HG03571 (cell line): ENCODE measurements around the gene MAEA.
"Not testable (repeated sequence)": the region's sequence is repeated elsewhere in the genome, so short reads cannot be mapped to it uniquely, and the experiment has no call there.

Experiments used
- ATAC-seq: cut with Tn5 transposase; IDR thresholded peaks from one replicate; pipeline ENCODE4 v1.9.1; 2021; ENCODE audit not compliant: unreplicated experiment

Gene MAEA

DNA sequence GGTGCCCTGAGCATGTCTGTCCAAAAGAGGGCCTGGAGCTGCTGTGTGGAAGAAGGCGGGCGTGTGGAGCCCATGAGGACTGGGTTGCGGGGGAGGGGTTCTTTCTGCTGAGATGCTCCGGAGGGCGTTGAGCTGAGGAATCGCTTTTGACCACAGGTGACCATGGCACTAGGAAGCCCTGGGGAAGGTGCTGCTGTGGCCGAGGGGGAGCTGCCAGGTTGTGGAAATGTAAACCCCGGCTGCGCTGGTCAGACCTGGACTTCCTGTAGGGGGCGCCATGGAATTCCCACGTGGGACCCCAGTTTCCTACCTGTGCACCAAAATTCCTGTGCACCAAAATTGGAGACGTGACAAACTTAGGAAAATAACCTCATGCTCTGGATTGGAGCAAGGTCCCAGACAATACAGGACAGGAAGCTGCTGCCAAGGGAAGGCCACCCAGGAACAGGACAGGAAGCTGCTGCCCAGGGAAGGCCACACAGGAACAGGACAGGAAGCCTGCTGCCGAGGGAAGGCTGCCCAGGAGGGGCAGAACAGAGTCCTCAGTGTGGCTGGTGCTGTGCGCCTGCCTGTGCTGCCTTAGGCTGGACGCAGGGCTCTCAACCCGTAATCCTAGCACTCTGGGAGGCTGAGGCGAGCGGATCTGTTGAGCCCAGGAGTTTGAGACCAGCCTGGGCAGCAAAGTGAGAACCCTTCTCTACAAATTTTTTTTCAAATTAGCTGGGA is 29.0 kb downstream of the MAEA start:
- ATAC-seq: no peak

DNA sequence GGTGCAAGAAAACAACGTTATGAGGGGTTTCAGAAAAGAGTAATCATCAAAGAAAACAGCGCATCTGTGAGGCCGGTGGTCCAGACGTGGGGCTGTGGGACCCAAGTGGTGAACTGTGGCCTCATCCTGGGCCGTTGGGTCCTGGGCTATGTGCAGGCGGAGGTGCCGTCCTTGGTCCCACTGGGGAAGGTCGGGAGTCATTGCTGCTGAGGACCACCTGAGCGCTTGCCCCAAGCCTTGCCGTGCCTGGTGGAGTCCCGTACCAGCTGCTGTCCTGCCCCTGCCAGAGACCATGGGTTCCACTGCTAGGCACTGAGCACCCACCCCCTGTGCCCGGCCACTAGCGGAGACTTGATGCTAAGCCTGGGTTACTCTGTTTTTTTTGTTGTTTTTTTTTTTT is 31.8 kb downstream of the MAEA start:
- ATAC-seq: no peak

DNA sequence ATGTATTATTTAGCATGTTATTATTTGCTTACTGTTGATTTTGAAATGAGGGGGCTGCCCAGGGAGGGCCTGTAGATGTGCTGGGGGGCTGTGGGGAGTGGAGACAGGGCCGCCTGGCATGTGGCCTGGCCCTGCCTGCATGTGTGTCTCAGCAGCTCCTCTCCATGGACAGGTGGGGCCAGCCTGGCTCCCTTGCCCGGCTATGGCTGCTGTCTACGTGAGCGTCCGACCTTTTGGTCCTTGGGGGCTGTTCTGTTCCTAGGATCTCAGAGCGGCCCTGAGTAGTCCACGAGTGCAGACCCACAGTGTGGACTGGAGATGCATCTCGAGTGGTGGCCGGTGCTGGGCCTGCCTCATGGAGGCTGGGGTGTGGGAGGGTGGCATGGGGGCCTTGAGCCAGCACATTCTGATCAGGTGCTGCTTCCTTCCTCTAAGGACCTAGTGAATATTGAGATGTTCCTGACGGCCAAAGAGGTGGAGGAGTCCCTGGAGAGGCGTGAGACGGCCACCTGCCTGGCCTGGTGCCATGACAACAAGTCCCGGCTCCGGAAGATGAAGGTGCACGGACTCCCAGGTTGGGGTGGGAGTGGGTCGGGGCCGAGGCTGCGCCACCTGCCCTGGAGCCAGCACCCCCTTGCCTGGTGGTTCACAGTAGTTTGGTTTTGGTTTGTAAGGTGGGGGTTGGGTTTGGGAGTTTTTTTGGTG is 32.4 kb downstream of the MAEA start:
- no peak for ATAC-seq

GRCh38 chr4:1323280-1323634 is 33.6 kb downstream of the MAEA start:
- ATAC-seq: no peak

DNA sequence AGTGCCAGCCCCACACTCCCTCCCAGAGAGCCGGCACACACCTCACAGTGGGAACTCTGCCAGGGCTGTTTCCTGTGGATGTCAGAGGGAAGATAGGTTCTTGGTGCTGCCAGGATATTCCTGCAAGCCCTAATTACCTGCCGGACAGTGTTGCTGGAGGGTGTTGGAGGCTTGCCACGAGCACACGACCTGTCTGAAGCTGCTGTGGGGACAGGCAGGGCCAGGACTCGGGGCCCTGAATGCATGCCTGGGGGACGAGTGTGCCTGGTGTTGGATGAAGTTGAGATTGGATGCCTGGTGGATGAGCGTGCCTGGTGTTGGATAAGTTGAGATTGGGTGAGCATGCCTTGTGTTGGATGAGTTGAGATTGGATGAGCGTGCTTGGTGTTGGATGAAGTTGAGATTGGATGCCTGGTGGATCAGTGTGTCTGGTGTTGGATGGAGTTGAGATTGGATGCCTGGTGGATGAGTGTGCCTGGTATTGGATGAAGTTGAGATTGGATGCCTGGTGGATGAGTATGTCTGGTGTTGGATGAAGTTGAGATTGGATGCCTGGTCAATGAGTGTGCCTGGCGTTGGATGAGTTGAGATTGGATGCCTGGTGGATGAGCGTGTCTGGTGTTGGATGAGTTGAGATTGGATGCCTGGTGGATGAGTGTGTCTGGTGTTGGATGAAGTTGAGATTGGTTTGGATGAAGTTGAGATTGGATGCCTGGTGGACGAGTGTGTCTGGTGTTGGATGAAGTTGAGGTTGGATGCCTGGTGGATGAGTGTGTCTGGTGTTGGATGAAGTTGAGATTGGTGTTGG is 34.1 kb downstream of the MAEA start:
- ATAC-seq: no peak

DNA sequence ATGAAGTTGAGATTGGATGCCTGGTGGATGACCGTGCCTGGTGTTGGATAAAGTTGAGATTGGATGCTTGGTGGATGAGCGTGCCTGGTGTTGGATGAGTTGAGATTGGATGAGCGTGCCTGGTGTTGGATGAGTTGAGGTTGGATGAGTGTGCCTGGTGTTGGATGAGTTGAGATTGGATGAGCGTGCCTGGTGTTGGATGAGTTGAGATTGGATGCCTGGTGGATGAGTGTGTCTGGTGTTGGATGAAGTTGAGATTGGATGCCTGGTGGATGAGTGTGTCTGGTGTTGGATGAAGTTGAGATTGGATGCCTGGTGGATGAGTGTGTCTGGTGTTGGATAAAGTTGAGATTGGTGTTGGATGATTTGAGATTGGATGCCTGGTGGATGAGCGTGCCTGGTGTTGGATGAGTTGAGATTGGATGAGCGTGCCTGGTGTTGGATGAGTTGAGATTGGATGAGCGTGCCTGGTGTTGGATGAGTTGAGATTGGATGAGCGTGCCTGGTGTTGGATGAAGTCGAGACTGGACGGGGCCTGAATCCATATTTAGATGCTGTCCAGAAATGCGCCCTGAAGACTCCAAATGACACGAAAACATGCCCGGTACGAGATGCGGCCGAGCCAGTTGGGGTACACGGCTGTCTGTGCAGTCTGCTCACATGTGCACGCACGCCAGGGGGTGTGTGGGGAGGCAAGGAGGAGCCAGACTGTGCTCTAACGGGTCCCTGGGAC is 34.9 kb downstream of the MAEA start:
- not testable (repeated sequence) for ATAC-seq

DNA sequence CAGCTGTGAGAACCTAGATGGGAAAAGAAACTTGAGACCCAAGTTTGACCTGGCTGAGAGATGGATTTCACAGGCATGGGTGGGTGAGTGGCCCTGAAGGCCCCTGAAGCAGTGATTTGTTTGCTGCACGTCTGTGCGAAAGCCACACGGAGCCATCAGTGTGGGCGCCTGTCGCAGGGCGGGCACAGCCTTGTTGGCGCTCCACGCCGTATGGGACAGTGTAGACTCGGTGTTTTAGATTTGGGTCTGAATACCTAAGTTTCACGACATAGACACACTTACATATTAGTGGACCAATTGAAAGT is 35.4 kb downstream of the MAEA start:
- ATAC-seq: no peak

- ATAC-seq: no peak
These were observed 36.3 kb downstream of the MAEA start for GRCh38 chr4:1325681-1326635.

DNA sequence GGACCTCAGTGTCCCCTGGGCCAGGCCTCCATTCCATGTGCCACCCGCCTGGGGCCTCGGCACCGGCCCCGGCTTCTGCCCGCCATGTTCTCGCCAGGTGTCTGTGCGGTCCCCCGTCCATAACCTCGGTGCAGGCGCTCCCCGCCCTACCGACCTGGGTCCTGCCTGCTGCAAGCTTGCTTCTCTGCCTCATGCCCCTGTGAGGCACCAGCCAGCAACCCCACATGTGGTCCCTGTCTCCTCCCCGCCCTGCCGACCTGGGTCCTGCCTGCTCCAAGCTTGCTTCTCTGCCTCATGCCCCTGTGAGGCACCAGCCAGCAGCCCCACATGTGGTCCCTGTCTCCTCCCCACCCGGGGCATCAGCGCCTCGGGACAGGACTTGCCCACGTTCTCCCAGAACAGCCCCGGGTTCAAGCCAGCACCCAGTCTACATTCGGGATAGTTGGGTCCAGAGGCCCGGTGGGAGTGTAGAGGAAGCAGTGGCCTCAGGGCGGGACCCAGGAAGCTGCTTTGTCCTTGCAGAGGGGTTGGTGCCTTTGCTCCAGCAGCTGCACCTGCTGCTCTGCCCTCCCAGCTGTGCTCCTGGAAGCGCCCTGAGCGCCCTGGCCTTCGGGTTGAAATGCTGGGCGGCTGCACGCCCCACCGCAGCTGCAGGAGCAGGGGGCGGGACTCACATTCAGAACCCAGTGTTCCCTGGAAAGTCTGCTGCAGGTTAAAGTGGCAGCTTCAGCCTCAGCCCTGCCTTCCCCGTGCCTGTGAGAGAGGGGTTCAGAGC is 37.2 kb downstream of the MAEA start:
- ATAC-seq: no peak

- no peak for ATAC-seq
These were observed 38.0 kb downstream of the MAEA start for GRCh38 chr4:1327526-1328266.

- no peak for ATAC-seq
These were observed 38.8 kb downstream of the MAEA start for GRCh38 chr4:1328267-1329155.

GRCh38 chr4:1329408-1330371 is 40.0 kb downstream of the MAEA start:
- ATAC-seq: no peak

DNA sequence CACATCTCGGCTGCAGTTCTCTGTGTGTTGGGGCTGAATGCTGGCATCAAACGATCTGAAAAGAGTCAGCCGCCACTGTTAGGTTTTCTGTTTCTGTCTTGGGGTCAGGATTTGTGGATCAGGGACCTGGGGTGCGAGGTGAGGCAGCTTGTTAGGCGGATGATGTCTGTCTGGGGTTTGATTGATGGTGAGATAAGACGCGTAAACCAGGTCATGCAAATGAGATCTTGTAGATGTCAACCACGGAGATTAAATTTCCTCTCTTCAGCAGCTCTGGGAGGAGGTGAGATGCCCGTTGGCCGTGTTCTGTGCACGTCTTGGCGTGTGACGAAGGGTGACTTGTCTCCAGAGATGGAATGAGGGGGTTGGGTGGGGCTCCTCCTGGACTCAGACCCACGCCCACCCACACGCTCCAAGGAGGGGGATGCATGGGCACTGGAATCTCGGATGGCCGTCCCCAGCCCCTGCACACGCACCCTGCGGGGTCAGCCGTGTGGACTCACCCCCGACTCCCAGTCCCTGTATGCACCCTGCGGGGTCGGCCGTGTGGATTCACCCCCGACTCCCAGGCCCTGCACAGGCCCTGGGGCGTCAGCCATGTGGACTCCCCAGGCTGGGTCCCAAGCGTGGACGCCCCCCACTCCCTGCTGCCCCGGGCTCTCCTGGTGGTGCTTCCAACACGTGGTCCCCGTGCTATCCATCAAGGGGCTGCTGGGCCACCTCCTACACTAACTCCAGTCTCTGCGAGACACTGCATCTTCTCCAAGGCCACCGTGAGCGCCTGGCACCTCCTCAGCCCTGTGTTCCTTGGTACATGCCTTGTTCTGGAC is 41.3 kb downstream of the MAEA start:
- ATAC-seq: no peak

GRCh38 chr4:1331591-1332353 is 42.1 kb downstream of the MAEA start:
- no peak for ATAC-seq

GRCh38 chr4:1332686-1333085 is 43.0 kb downstream of the MAEA start:
- ATAC-seq: no peak
